Esophagus squamous epithelium (tissue), 5 donors: Measurements from ENCODE around the gene ANK3. TPM values are rescaled to one million over a fixed set of nuclear protein-coding genes. Genes with fewer than 3 reads are reported as not detected.
A peak's percentile ranks its signal among the peaks of the same experiment; 100 is the strongest.

ENCODE experiments used
- DNase-seq: peaks from one replicate; lab custom pipeline; 2025; lab: John Stamatoyannopoulos, UW
- H3K27ac ChIP-seq, 4 donors: fragments of 200-600 bp; sonication (generic); one replicate each; pipeline ENCODE4 v1.5.1; 2016 to 2019; ENCODE audit warnings: mild to moderate bottlenecking in 1 of 4
- H3K27me3 ChIP-seq, 4 donors: fragments of 200-600 bp; sonication (generic); 1 replicate in 3 of 4; 2 replicates in 1 of 4; pipeline versions ENCODE4 v1.5.1 to v1.6.0; 2017 to 2021; ENCODE audit warnings: antibody characterized with exemption in 1 of 4
- H3K36me3 ChIP-seq, 3 donors: fragments of 200-600 bp; sonication (generic); one replicate each; pipeline ENCODE4 v1.5.1; 2016 to 2019
- H3K4me1 ChIP-seq, 3 donors: fragments of 200-600 bp; sonication (generic); one replicate each; pipeline ENCODE4 v1.5.1; 2017 to 2019
- H3K4me3 ChIP-seq, 4 donors: fragments of 200-600 bp; sonication (generic); 1 replicate in 3 of 4; 2 replicates in 1 of 4; pipeline ENCODE4 v1.5.1; 2016 to 2019; ENCODE audit warnings: mild to moderate bottlenecking in 2 of 4, moderate library complexity in 1 of 4
- H3K9me3 ChIP-seq, 3 donors: fragments of 200-600 bp; sonication (generic); one replicate each; pipeline ENCODE4 v1.5.1; 2016 to 2019
- POLR2A ChIP-seq, 4 donors: fragments of 450-650 bp; IDR thresholded peaks; one replicate each; pipeline ENCODE4 v1.6.1; 2017; ENCODE audit warnings: antibody characterized with exemption in 4 of 4, mild to moderate bottlenecking in 4 of 4, moderate library complexity in 3 of 4
- WGBS, 2 donors: methylation state at CpG; one replicate each; pipeline ENCODE4 v1.1.5; 2018; 5-methylcytosine and 5-hydroxymethylcytosine counted together
- intact Hi-C: fragments of 100-400 bp; cut with DNase I; formaldehyde crosslinking; loops from one replicate; pipeline ENCODE4 v1.15.0; 2022
- total RNA-seq, 4 donors: library from RNA; depleted of rRNA; stranded (reverse); fragments of >200 nt; gene quantifications; one replicate each; pipeline ENCODE4 v1.1.0, GENCODE V29; 2016
- TF ChIP-seq, protein P1 (sequence below), 6 experiments: fragments of 450-650 bp in 4 of 6; fragments of 200-600 bp in 2 of 6; sonication (generic) in 2 of 6; IDR thresholded peaks; one replicate each; pipeline ENCODE4 v1.5.1; 2016 to 2019; ENCODE audit warnings: antibody characterized with exemption in 6 of 6, mild to moderate bottlenecking in 4 of 6, moderate library complexity in 4 of 6
- donor health status: DM: yes; HTN: yes; CAD: no.

Gene ANK3
- total RNA-seq, 4 donors from 2014 or later: 23.1 to 59.1 (median 33.0) TPM

DNA sequence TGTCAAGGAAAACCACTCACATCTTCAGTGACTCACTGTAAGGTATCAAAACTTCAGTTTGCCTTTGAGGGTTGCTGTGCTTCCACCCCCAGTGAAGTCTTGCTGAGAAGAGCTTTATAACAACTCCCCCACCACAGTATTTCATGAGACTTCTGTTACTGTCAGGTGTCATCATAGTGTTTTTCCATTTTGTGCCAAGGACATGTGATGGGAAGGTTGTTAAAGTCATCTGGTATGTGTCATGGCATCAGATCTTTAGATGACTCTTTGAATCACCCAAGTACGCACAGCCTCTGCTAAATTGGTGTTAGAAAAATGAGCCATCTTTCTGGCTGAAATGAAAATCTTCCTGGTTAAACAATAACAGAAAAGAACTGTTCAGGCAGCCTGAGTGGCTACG, 368.3 kb downstream of the ANK3 start:
- no peak overlapping the region for H3K4me3 ChIP-seq
- no peaks in the 10 kb centered on the region for H3K27me3 ChIP-seq
- no peaks in the 10 kb centered on the region for H3K4me1 ChIP-seq
- H3K36me3 ChIP-seq: no peaks in the 10 kb centered on the region
- DNase-seq: no peak
- H3K27ac ChIP-seq: no peak overlapping the region
- WGBS, 2 donors: 75 to 83% methylated on average over 2 of the region's 2 CpGs
- intact Hi-C loops: no loop called here
- no peaks in the 10 kb centered on the region for H3K9me3 ChIP-seq
- TF ChIP-seq POLR2A (IDR thresholded peaks at IDR 0.05): no peak
- TF ChIP-seq, protein P1, sequence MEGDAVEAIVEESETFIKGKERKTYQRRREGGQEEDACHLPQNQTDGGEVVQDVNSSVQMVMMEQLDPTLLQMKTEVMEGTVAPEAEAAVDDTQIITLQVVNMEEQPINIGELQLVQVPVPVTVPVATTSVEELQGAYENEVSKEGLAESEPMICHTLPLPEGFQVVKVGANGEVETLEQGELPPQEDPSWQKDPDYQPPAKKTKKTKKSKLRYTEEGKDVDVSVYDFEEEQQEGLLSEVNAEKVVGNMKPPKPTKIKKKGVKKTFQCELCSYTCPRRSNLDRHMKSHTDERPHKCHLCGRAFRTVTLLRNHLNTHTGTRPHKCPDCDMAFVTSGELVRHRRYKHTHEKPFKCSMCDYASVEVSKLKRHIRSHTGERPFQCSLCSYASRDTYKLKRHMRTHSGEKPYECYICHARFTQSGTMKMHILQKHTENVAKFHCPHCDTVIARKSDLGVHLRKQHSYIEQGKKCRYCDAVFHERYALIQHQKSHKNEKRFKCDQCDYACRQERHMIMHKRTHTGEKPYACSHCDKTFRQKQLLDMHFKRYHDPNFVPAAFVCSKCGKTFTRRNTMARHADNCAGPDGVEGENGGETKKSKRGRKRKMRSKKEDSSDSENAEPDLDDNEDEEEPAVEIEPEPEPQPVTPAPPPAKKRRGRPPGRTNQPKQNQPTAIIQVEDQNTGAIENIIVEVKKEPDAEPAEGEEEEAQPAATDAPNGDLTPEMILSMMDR (IDR thresholded peaks at IDR 0.05): no peak

DNA sequence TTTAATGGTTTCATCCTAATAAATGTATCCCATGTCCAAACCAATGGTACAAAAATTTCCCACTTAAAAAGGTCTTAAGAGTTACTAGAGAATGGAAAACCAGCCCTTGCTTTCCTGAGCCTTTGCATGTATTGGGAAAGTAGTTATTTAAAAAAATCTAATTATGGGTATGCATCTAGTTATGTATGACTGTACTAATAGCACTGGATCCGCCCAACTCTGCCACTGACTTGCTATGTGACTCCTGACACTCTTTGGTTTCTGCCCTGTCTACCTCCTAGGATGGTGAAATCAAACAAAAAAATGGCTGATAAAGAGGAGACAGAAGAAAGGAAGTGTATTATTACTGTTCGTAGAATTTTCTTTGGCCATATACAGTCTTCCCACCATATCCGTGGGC, 372.9 kb downstream of the ANK3 start:
- Histone ChIP-seq H3K4me1 (no peaks in the 10 kb centered on the region), H3K27ac (no peak overlapping the region), H3K36me3 (no peaks in the 10 kb centered on the region), H3K27me3 (no peaks in the 10 kb centered on the region), H3K9me3 (no peaks in the 10 kb centered on the region), H3K4me3 (no peak overlapping the region)
- intact Hi-C loops: no loop called here
- no peak for DNase-seq
- TF ChIP-seq, protein P1 (IDR thresholded peaks at IDR 0.05): no peak
- no peak for TF ChIP-seq POLR2A (IDR thresholded peaks at IDR 0.05)
- WGBS, 2 donors: 86 to 88% methylated on average over 3 of the region's 3 CpGs

DNA sequence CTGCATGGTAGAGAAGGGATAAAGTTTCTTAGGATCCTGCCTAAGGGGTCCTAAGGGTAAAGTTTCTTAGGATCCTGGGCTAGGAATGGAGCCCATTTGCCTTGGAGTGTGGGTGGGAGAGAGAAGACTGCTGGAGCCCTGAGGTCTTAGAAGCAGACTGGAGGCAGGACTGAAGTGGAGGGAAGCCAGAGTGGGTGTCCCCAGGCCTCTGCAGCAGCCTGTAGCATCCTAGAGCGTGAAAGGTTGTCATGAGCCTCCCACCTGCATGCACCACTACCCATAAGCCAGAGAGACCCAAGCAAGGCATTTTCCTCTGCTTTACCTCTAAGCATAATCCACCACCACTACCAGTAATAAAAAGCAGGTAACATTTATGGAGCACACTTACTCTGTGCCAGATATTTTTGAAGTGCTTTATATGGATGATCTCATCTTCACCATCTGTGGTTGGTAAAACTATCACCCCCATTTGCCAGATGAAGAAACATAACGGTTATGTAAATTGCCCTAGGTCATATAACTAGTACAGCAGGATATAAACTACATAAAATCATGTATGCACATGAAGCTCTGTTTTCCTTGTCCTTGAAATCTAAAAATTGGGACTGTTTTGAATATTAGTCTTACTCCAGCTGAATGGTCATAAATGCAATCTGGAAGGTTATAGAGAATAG, 379.8 kb downstream of the ANK3 start:
- TF ChIP-seq, protein P1 (IDR thresholded peaks at IDR 0.05): no peak
- Histone ChIP-seq H3K4me3 (no peak overlapping the region), H3K36me3 (no peaks in the 10 kb centered on the region), H3K4me1 (peaks cover 0 to 9% (median 0%) of the 10 kb centered on the region in 3 donors), H3K27me3 (no peaks in the 10 kb centered on the region), H3K27ac (no peak overlapping the region), H3K9me3 (no peaks in the 10 kb centered on the region)
- WGBS, 2 donors: 56 to 74% methylated on average over 2 of the region's 2 CpGs
- intact Hi-C loops: no loop called here
- DNase-seq: no peak

DNA sequence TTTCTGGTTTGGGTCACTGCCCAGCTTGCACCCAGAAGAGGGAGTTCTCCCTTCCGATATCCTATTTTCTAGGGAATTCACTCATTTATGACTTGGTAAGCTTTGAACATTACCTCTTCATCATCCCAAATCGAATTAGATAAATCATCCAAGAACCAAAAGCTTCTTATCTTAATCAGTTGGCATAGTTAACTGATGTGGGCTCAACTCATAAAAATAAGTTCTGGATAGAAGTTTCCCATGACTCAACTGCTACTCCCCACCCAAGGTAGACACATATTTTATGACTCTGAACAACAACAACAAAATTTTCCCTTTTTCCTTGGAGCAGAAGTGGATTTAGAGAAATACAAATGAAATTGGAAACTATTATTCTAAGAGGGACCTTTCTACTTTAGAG, 380.4 kb downstream of the ANK3 start:
- no peak for DNase-seq
- no peak for TF ChIP-seq POLR2A (IDR thresholded peaks at IDR 0.05)
- TF ChIP-seq, protein P1 (IDR thresholded peaks at IDR 0.05): no peak
- no peak overlapping the region for H3K27ac ChIP-seq
- H3K4me1 ChIP-seq: peaks cover 0 to 9% (median 0%) of the 10 kb centered on the region in 3 donors
- WGBS, 2 donors: 73 to 88% methylated on average over 2 of the region's 2 CpGs
- no peaks in the 10 kb centered on the region for H3K27me3 ChIP-seq
- intact Hi-C loops: no loop called here
- no peaks in the 10 kb centered on the region for H3K36me3 ChIP-seq
- no peaks in the 10 kb centered on the region for H3K9me3 ChIP-seq
- no peak overlapping the region for H3K4me3 ChIP-seq

DNA sequence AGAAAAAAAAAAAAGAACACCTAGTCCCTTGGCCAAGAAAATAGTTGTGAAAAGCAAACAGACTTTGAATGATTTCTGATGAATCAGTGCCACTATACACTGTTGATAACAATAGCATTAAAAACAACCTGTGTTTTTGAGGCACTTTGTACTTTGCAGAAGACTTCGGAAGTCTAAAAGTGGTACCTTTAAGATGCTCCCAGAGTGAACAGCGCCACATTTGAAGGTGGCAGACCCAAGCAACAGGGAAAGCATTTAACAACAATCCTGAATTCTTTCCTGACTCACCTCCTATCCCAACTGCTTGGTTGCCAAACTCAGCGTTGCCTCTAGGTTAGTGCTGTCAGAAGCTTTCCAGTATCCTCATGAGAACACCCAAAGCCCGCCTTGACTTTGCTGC, 380.9 kb downstream of the ANK3 start:
- 58 to 83% methylated on average over 4 of the region's 4 CpGs for WGBS, 2 donors

More for the DNA sequence above, 380.9 kb downstream of the ANK3 start:
- no peak overlapping the region for H3K4me3 ChIP-seq
- intact Hi-C loops: no loop called here
- H3K9me3 ChIP-seq: no peaks in the 10 kb centered on the region
- H3K36me3 ChIP-seq: no peaks in the 10 kb centered on the region
- no peaks in the 10 kb centered on the region for H3K27me3 ChIP-seq
- H3K4me1 ChIP-seq: peaks cover 0 to 9% (median 0%) of the 10 kb centered on the region in 3 donors
- DNase-seq: no peak
- no peak overlapping the region for H3K27ac ChIP-seq
- no peak for TF ChIP-seq POLR2A (IDR thresholded peaks at IDR 0.05)
- TF ChIP-seq, protein P1 (IDR thresholded peaks at IDR 0.05): peak in 1 of 6 experiments; percentile 27
